Esophagus muscularis mucosa (tissue), 3 donors: ENCODE data around the gene INTS11.

Experiments
- CTCF ChIP-seq, 3 experiments: fragments of 200-600 bp in 2 of 3; fragments of 450-650 bp in 1 of 3; sonication (generic) in 2 of 3; IDR thresholded peaks; one replicate each; pipeline ENCODE4 v1.5.1; 2017 to 2019; ENCODE audit warnings: antibody characterized with exemption in 3 of 3, mild to moderate bottlenecking in 2 of 3, moderate library complexity in 1 of 3
- POLR2A ChIP-seq: fragments of 450-650 bp; IDR thresholded peaks from one replicate; pipeline ENCODE4 v1.6.1; 2017; ENCODE audit warnings: antibody characterized with exemption, moderate library complexity, mild to moderate bottlenecking, low read depth
- POLR2AphosphoS5 ChIP-seq, 2 donors: sonication (generic); formaldehyde crosslinking; IDR thresholded peaks; one replicate each; pipeline ENCODE4 v1.6.1; 2017; ENCODE audit warnings: antibody characterized with exemption in 2 of 2

- TF ChIP-seq CTCF (IDR thresholded peaks at IDR 0.05) (no peak), POLR2AphosphoS5 (IDR thresholded peaks at IDR 0.05) (peak; percentile 94 to 96), POLR2A (peak; percentile 48)
Observed at GRCh38 chr1:1324524-1325287, at the start of gene INTS11, which contains the start of gene CPTP.
